CD4-positive, alpha-beta T cell (primary cell): ENCODE data around the gene GPR52. TPM values are rescaled to one million over a fixed set of nuclear protein-coding genes. Genes with fewer than 3 reads are reported as not detected.

Experiments used
- ATAC-seq: fragments of 200-7000 bp; cut with Tn5 transposase; one replicate; pipeline ENCODE4 v1.10.0; 2022; ENCODE audit warnings: mild to moderate bottlenecking; ENCODE audit not compliant: poor library complexity
- CTCF ChIA-PET: fragments of 350-600 bp; sonication (Branson Sonifier 250); formaldehyde crosslinking; loops from one replicate; lab custom pipeline; 2021; ENCODE audit warnings: antibody characterized with exemption, inconsistent platforms; lab: Charles Lee
- POLR2A ChIA-PET: fragments of 350-600 bp; sonication (Branson Sonifier 250); formaldehyde crosslinking; loops from one replicate; lab custom pipeline; 2021; ENCODE audit warnings: antibody characterized with exemption, inconsistent platforms; lab: Charles Lee
- DNase-seq, 14 experiments: peaks; one replicate each; pipeline ENCODE4 v3.0.0-alpha.2; 2013 to 2020; ENCODE audit warnings: mixed read lengths in 2 of 14
- H3K27ac ChIP-seq, 2 donors: one replicate each; pipeline versions ENCODE4 v1.5.1 to v1.7.0; 2013; ENCODE audit warnings: low read length in 2 of 2, low read depth in 1 of 2, mild to moderate bottlenecking in 1 of 2
- H3K27me3 ChIP-seq, 2 experiments: 1 replicate in 1 of 2; 2 replicates in 1 of 2; pipeline versions ENCODE4 v1.6.1 to v1.7.0; 2013; ENCODE audit warnings: low read length in 2 of 2, control low read depth in 1 of 2, mild to moderate bottlenecking in 1 of 2, moderate library complexity in 1 of 2; ENCODE audit not compliant: insufficient read depth in 2 of 2, control insufficient read depth in 1 of 2
- H3K36me3 ChIP-seq: one replicate; pipeline ENCODE4 v1.6.1; 2013; ENCODE audit warnings: low read length, control low read depth; ENCODE audit not compliant: insufficient read depth
- H3K4me1 ChIP-seq: one replicate; pipeline ENCODE4 v1.6.1; 2013; ENCODE audit warnings: low read length, control low read depth; ENCODE audit not compliant: insufficient read depth
- H3K4me3 ChIP-seq: one replicate; pipeline ENCODE4 v1.5.1; 2013; ENCODE audit warnings: mild to moderate bottlenecking, low read length, moderate library complexity
- H3K9me3 ChIP-seq, 2 experiments: 1 replicate in 1 of 2; 2 replicates in 1 of 2; pipeline versions ENCODE4 v1.6.1 to v1.7.0; 2013; ENCODE audit warnings: low read length in 2 of 2, mild to moderate bottlenecking in 2 of 2, control low read depth in 1 of 2, moderate library complexity in 1 of 2; ENCODE audit not compliant: control insufficient read depth in 1 of 2, insufficient read depth in 1 of 2
- H3K27ac Mint-ChIP-seq: one replicate; pipeline ENCODE4 v1.8.0; 2020; ENCODE audit warnings: mixed read lengths
- H3K27me3 Mint-ChIP-seq: one replicate; pipeline ENCODE4 v1.8.0; 2021; ENCODE audit warnings: mixed read lengths
- H3K36me3 Mint-ChIP-seq: one replicate; pipeline ENCODE4 v1.8.0; 2021; ENCODE audit warnings: low read depth, mixed read lengths
- H3K4me1 Mint-ChIP-seq: one replicate; pipeline ENCODE4 v1.8.0; 2021; ENCODE audit warnings: low read depth, mixed read lengths
- H3K4me3 Mint-ChIP-seq: one replicate; pipeline ENCODE4 v1.8.0; 2020; ENCODE audit warnings: mild to moderate bottlenecking, mixed read lengths
- H3K9me3 Mint-ChIP-seq: one replicate; pipeline ENCODE4 v1.8.0; 2020; ENCODE audit warnings: mixed read lengths
- CTCF ChIP-seq: fragments of 200-600 bp; IDR thresholded peaks from one replicate; pipeline ENCODE4 v1.8.0; 2022; ENCODE audit warnings: antibody characterized with exemption, mild to moderate bottlenecking
- intact Hi-C, 2 experiments: fragments of 100-400 bp; cut with DNase I in 1 of 2; cut with micrococcal nuclease in 1 of 2; formaldehyde crosslinking; loops; one replicate each; pipeline versions ENCODE4 v1.15.1 to v1.9.0; 2023 to 2025; cut with DNase I, micrococcal nuclease
- total RNA-seq, 174 experiments: library from RNA in 2 of 174; stranded (reverse) in 2 of 174; gene quantifications; one replicate each; pipeline ENCODE4 v1.2.3 and lab custom pipeline; 2021 to 2026

GPR52 gene
- total RNA-seq, 2 experiments from 2014 or later, result 0.99 to 1.1 TPM

- DNase-seq (peak in 1 of 14 experiments; percentile 25), ATAC-seq (no peak)
- peaks cover 9% of the 10 kb centered on the region for H3K36me3 Mint-ChIP-seq
- Histone ChIP-seq H3K27me3 (no peaks in the 10 kb centered on the region), H3K4me3 (no peak overlapping the region), H3K9me3 (no peaks in the 10 kb centered on the region), H3K36me3 (no peaks in the 10 kb centered on the region), H3K27ac (no peak overlapping the region), H3K4me1 (no peaks in the 10 kb centered on the region)
- ChIA-PET CTCF (interaction anchor here (0.6 kb wide), 1 partner anchor 72 kb away, joined by 3 read pairs; no protein-coding TSS in a partner anchor), POLR2A (interaction anchor here (1.1 kb wide), 1 partner anchor 699 kb away, joined by 3 read pairs; the partner anchor contains the start of gene KLHL20)
- peaks cover 41% of the 10 kb centered on the region for H3K4me1 Mint-ChIP-seq
- no peak for TF ChIP-seq CTCF
- H3K27me3 Mint-ChIP-seq, result no peaks in the 10 kb centered on the region
- H3K4me3 Mint-ChIP-seq, result no peak overlapping the region
- intact Hi-C loops, result no loop called here
- no peaks in the 10 kb centered on the region for H3K9me3 Mint-ChIP-seq
- H3K27ac Mint-ChIP-seq, result no peak overlapping the region
Measured at GRCh38 chr1:174414203-174414602, 33.6 kb upstream of the GPR52 start.

GRCh38 chr1:174415506-174415905 lies 32.3 kb upstream of the GPR52 start:
- POLR2A ChIA-PET, result interaction anchor here (0.6 kb wide), 1 partner anchor 655 kb away, joined by 3 read pairs; no protein-coding TSS in a partner anchor

GRCh38 chr1:174417921-174418320 lies 29.8 kb upstream of the GPR52 start:
- ATAC-seq, result no peak
- no peaks in the 10 kb centered on the region for H3K4me1 ChIP-seq
- Mint-ChIP-seq H3K27ac (no peak overlapping the region), H3K27me3 (no peaks in the 10 kb centered on the region), H3K36me3 (no peaks in the 10 kb centered on the region), H3K9me3 (no peaks in the 10 kb centered on the region), H3K4me3 (no peak overlapping the region), H3K4me1 (peaks cover 14% of the 10 kb centered on the region)
- H3K27me3 ChIP-seq, result no peaks in the 10 kb centered on the region
- no peak for TF ChIP-seq CTCF
- H3K36me3 ChIP-seq, result no peaks in the 10 kb centered on the region
- ChIA-PET CTCF (no interaction called here), POLR2A (no interaction called here)
- no peak overlapping the region for H3K4me3 ChIP-seq
- H3K9me3 ChIP-seq, result no peaks in the 10 kb centered on the region
- no peak for DNase-seq
- H3K27ac ChIP-seq, result no peak overlapping the region
- intact Hi-C loops, result no loop called here

More at GRCh38 chr1:174415506-174415905, 32.3 kb upstream of the GPR52 start:
- Mint-ChIP-seq H3K4me1 (peaks cover 39% of the 10 kb centered on the region), H3K9me3 (no peaks in the 10 kb centered on the region), H3K27ac (no peak overlapping the region), H3K27me3 (no peaks in the 10 kb centered on the region), H3K36me3 (peaks cover 4% of the 10 kb centered on the region), H3K4me3 (no peak overlapping the region)
- H3K27me3 ChIP-seq, result no peaks in the 10 kb centered on the region
- TF ChIP-seq CTCF, result no peak
- no peak overlapping the region for H3K27ac ChIP-seq
- CTCF ChIA-PET, result interaction anchor here (0.9 kb wide), 1 partner anchor 9 kb away, joined by 3 read pairs; no protein-coding TSS in a partner anchor
- H3K9me3 ChIP-seq, result no peaks in the 10 kb centered on the region
- no peak overlapping the region for H3K4me3 ChIP-seq
- intact Hi-C loops, result no loop called here
- no peaks in the 10 kb centered on the region for H3K4me1 ChIP-seq
- no peaks in the 10 kb centered on the region for H3K36me3 ChIP-seq
- DNase-seq (no peak), ATAC-seq (no peak)
